K562 (cell line): ENCODE measurements around the gene SPTBN2. TPM values are rescaled to one million over a fixed set of nuclear protein-coding genes. Genes with fewer than 3 reads are reported as not detected.

ENCODE experiments used
- CREBBP ChIP-seq: IDR thresholded peaks from one replicate; pipeline ENCODE4 v1.6.1; 2012; ENCODE audit warnings: low read depth, mild to moderate bottlenecking, control low read depth, inconsistent platforms, low read length
- EP400 ChIP-seq: fragments of 450-650 bp; IDR thresholded peaks from 2 replicates; pipeline ENCODE4 v1.6.1; 2017; ENCODE audit warnings: antibody characterized with exemption, mild to moderate bottlenecking, moderate library complexity
- ETV5 ChIP-seq: sonication (generic); formaldehyde crosslinking; IDR thresholded peaks from 2 replicates; pipeline ENCODE4 v1.4.0; 2020; ENCODE audit warnings: low read depth, mild to moderate bottlenecking, missing genetic modification reagents
- HMGXB4 ChIP-seq: sonication (generic); formaldehyde crosslinking; IDR thresholded peaks from 2 replicates; pipeline ENCODE4 v1.8.1; 2023; ENCODE audit warnings: mild to moderate bottlenecking, missing genetic modification reagents
- MCM3 ChIP-seq: fragments of 450-650 bp; IDR thresholded peaks from 2 replicates; pipeline ENCODE4 v1.6.1; 2016
- MECOM ChIP-seq: fragments of 250-450 bp; sonication (Bioruptor Pico); IDR thresholded peaks from 2 replicates; pipeline ENCODE4 v1.8.0; 2022; ENCODE audit warnings: inconsistent platforms
- MEF2A ChIP-seq: IDR thresholded peaks from 2 replicates; pipeline ENCODE4 v1.6.1; 2011; ENCODE audit warnings: low read depth, mild to moderate bottlenecking, low read length, moderate library complexity; ENCODE audit not compliant: control insufficient read depth
- MLLT1 ChIP-seq, 2 experiments: fragments of 450-650 bp; IDR thresholded peaks; 2 replicates each; pipeline ENCODE4 v1.6.1; 2016
- RB1 ChIP-seq: fragments of 450-650 bp; IDR thresholded peaks from 2 replicates; pipeline ENCODE4 v1.6.1; 2017; ENCODE audit warnings: low read depth, mild to moderate bottlenecking
- ZNF668 ChIP-seq: fragments of 250-450 bp; sonication (Bioruptor Pico); IDR thresholded peaks from 2 replicates; pipeline ENCODE4 v1.8.0; 2022; ENCODE audit warnings: mild to moderate bottlenecking, inconsistent platforms
- polyA plus RNA-seq, 8 experiments: library from polyadenylated mRNA; depleted of rRNA in 4 of 8; stranded (reverse) in 5 of 8; unstranded in 3 of 8; fragments of >200 nt; fragmentation: Nextera tagmentation in 2 of 8; fragmentation: Illumina TruSeq in 1 of 8; extraction: Ambion mirVana in 2 of 8; extraction: Trizol in 1 of 8; gene quantifications; 2 replicates each; pipeline versions ENCODE4 v1.2.1 to v1.2.3, GENCODE V29; 2011 to 2014; ENCODE audit warnings: inconsistent platforms in 1 of 8, missing spikeins in 1 of 8
- total RNA-seq, 7 experiments: library from RNA; depleted of rRNA in 6 of 7; stranded (reverse); fragments of >200 nt in 6 of 7; fragmentation: Illumina TruSeq in 2 of 7; extraction: Trizol in 2 of 7; gene quantifications; 2 replicates each; pipeline versions ENCODE4 v1.2.1 to v1.2.3, GENCODE V29; 2011 to 2021; ENCODE audit warnings: low replicate concordance in 1 of 7

Gene SPTBN2
- total and polyA plus RNA-seq, 9 of the 15 experiments (the other 6 are each of a cell fraction or from before 2014, with no cell fraction given): 0.38 to 56.5 (median 19.7) TPM

DNA sequence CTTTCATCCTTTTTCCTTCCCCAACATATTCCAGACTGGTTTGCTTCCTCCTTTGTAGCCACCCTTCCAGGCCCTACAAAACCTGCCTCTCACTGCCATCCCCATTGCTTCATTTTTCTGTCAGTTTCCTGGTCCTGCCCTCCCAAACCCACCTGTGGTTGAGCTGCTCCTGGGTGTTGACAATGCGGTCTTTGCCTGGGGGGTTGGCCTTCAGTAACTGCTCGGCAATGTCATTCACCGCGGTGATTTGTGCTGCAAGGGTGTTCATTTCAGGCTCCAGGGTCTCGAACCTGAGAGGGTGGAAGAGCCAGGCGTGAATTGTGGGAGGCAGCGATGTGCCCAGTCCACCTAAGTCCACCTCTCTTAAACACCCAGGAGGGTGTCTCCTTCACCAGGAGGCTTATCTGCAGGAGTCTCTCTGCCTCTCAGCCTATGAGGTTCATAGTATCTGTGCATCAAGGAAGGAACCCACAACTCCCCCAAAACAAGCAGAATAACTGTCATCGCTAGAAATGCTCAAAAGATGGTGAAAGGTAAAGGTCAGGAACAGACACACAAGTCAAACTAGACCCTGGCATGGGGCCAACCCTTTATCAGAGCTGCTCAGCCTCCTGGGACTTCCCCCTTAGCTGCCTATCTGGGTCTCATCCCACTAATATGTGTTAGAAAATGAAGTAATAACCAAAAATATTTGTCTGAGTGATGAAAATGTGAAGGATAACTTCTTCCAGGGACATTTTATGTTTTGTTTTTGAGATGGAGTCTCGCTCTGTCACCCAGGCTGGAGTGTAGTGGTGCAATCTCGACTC, 27.4 kb downstream of the SPTBN2 start (continued):
- TF ChIP-seq CREBBP (no peak), MECOM (CRISPR knock-in tag) (peak; percentile 62; the same call in 1 of the 2 replicates), MCM3 (no peak), ZNF668 (CRISPR knock-in tag) (no peak), MLLT1 (IDR thresholded peaks at IDR 0.05) (no peak; a peak in 1 of 4 replicates), EP400 (peak; percentile 68), MEF2A (0 out of 2 replicates have a peak, but pooled peaks have one; percentile 62), RB1 (no peak; the same call in 1 of the 2 replicates), HMGXB4 (no peak), ETV5 (CRISPR knock-in tag) (no peak)
